ENCODE data around the gene FABP7.

Gene FABP7

DNA sequence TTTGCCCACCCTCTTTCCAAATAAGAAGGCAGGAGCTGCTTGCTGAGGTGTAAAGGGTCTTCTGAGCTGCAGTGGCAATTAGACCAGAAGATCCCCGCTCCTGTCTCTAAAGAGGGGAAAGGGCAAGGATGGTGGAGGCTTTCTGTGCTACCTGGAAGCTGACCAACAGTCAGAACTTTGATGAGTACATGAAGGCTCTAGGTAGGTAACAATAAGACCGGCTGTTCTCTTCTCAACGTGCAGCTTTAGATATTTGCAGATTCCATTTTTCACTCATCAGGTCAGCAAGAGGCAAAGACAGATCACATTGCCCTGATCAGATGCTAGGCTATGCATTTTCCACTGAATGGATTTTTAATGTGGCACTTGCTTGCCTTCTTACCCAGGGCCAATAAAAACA, at the start of gene FABP7:
Gene FABP7 (plus strand): TSS at position 50 of the 400 bp plus-strand sequence. CDS start 79 bp downstream, at position 129.
- Histone ChIP-seq H3K27me3 (ENCODE audit: low read depth, low read length) (no peaks in the 10 kb centered on the region; the same call in 1 of the 2 replicates), H3K4me3 (ENCODE audit: low read length) (no peak within 1 kb of the TSS), H3K36me3 (replicated peaks; ENCODE audit: low read depth, low read length) (no peaks in the 10 kb centered on the region), H3K4me2 (ENCODE audit: low read length) (no peak within 1 kb of the TSS), H3K9me3 (ENCODE audit: insufficient read depth, low read length) (no peaks in the 10 kb centered on the region), H3K4me1 (ENCODE audit: low read length) (no peaks in the 10 kb centered on the region), H3K79me2 (ENCODE audit: low read length) (no peaks in the 10 kb centered on the region), H2AFZ (ENCODE audit: low read depth, low read length) (no peak within 1 kb of the TSS), H3K9ac (ENCODE audit: low read length) (no peak within 1 kb of the TSS), H4K20me1 (ENCODE audit: insufficient read depth, low read length) (no peaks in the 10 kb centered on the region), H3K27ac (ENCODE audit: low read length) (no peak within 1 kb of the TSS)
- TF ChIP-seq, protein P1, sequence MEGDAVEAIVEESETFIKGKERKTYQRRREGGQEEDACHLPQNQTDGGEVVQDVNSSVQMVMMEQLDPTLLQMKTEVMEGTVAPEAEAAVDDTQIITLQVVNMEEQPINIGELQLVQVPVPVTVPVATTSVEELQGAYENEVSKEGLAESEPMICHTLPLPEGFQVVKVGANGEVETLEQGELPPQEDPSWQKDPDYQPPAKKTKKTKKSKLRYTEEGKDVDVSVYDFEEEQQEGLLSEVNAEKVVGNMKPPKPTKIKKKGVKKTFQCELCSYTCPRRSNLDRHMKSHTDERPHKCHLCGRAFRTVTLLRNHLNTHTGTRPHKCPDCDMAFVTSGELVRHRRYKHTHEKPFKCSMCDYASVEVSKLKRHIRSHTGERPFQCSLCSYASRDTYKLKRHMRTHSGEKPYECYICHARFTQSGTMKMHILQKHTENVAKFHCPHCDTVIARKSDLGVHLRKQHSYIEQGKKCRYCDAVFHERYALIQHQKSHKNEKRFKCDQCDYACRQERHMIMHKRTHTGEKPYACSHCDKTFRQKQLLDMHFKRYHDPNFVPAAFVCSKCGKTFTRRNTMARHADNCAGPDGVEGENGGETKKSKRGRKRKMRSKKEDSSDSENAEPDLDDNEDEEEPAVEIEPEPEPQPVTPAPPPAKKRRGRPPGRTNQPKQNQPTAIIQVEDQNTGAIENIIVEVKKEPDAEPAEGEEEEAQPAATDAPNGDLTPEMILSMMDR (IDR thresholded peaks at IDR 0.05; ENCODE audit: low read depth, low read length) = no peak
- TF ChIP-seq EZH2phosphoT487 (IDR thresholded peaks at IDR 0.05; ENCODE audit: low read depth) = no peak

DNA sequence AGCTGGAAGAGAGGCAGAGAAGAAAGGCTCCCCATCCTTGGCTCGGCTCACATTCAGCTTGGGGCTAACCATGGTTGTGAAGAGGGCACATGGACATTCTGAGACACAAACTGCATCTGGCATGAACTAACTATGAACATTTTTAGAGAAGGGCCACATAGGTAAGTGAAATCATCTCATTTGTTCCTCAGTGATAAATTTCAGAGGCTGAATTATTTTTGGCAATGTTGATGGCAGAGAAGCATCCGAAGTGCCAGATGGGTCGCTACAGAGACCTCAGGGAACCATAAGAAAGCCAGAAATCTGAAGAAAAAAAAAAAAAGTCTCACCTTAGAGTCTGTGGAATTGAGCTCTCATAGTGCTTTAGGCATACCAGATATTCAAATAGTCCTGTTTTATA, 49.2 kb upstream of the FABP7 start:
- H3K9ac ChIP-seq (ENCODE audit: low read length) = no peak overlapping the region
- H3K27me3 ChIP-seq (ENCODE audit: low read depth, low read length) = no peaks in the 10 kb centered on the region; the same call in 1 of the 2 replicates
- H3K9me3 ChIP-seq (ENCODE audit: insufficient read depth, low read length) = no peaks in the 10 kb centered on the region
- TF ChIP-seq EZH2phosphoT487 (IDR thresholded peaks at IDR 0.05; ENCODE audit: low read depth) = no peak
- TF ChIP-seq, protein P1 (IDR thresholded peaks at IDR 0.05; ENCODE audit: low read depth, low read length) = no peak
- H3K27ac ChIP-seq (ENCODE audit: low read length) = no peak overlapping the region
- H3K4me1 ChIP-seq (ENCODE audit: low read length) = peaks cover 6% of the 10 kb centered on the region
- no peaks in the 10 kb centered on the region for H3K36me3 ChIP-seq (replicated peaks; ENCODE audit: low read depth, low read length)
- H2AFZ ChIP-seq (ENCODE audit: low read depth, low read length) = no peak overlapping the region
- H4K20me1 ChIP-seq (ENCODE audit: insufficient read depth, low read length) = no peaks in the 10 kb centered on the region
- no peak overlapping the region for H3K4me2 ChIP-seq (ENCODE audit: low read length)
- no peak overlapping the region for H3K4me3 ChIP-seq (ENCODE audit: low read length)
- no peaks in the 10 kb centered on the region for H3K79me2 ChIP-seq (ENCODE audit: low read length)

DNA sequence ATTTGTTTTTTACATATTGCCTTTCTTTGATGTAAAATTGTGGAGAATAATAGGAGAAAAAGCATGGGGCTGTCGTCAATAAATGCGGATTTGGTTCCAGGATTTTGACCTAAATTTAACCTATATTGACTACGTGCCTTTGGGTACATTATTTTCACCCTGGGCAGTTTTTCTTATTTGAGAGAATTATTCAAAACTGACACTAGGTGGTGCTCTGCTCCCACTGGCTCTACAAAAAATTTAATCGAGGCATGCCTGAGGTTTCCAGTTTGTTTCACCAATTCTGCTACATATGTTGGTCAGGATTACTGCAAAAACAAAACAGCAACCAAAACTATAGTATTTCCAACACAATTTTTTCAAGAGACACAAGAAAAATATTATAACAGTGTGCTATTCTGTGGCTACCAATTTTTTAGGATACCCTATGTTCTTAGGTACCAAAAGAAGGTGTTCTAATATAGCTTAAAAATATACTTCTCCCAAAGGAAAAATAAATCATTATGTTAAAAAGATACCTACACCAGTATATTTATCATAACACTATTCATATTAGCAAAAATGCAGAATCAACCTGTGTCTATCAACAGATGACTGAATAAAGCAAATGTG, 48.6 kb upstream of the FABP7 start:
- no peak overlapping the region for H3K9ac ChIP-seq (ENCODE audit: low read length)
- no peaks in the 10 kb centered on the region for H3K9me3 ChIP-seq (ENCODE audit: insufficient read depth, low read length)
- no peaks in the 10 kb centered on the region for H3K36me3 ChIP-seq (replicated peaks; ENCODE audit: low read depth, low read length)
- no peak overlapping the region for H3K4me3 ChIP-seq (ENCODE audit: low read length)
- no peak overlapping the region for H2AFZ ChIP-seq (ENCODE audit: low read depth, low read length)
- TF ChIP-seq, protein P1 (IDR thresholded peaks at IDR 0.05; ENCODE audit: low read depth, low read length) = peak; percentile 60
- no peak for TF ChIP-seq EZH2phosphoT487 (IDR thresholded peaks at IDR 0.05; ENCODE audit: low read depth)
- no peaks in the 10 kb centered on the region for H3K79me2 ChIP-seq (ENCODE audit: low read length)
- no peaks in the 10 kb centered on the region for H4K20me1 ChIP-seq (ENCODE audit: insufficient read depth, low read length)
- H3K27ac ChIP-seq (ENCODE audit: low read length) = no peak overlapping the region
- peaks cover 6% of the 10 kb centered on the region for H3K4me1 ChIP-seq (ENCODE audit: low read length)
- no peak overlapping the region for H3K4me2 ChIP-seq (ENCODE audit: low read length)
- no peaks in the 10 kb centered on the region; the same call in 1 of the 2 replicates for H3K27me3 ChIP-seq (ENCODE audit: low read depth, low read length)

DNA sequence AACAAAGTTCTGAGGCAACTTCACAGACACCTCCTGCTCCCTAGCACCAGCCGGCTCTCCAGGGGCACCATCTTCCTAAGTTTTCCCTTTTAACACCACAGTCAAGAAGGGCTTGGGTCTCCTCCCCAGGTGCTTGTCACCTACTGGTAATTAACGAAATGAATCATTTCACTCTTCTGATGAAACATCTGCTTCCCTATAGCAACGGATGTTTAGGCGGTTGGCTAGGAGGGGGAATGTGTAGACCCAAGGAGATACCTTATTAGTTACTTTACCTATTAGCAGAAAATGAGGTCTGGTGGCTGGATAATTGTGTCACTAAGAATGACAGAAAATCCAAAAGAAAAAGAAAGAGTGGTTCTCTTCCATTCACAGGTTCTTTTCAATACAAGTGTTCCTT, 46.3 kb upstream of the FABP7 start:
- no peaks in the 10 kb centered on the region for H3K9me3 ChIP-seq (ENCODE audit: insufficient read depth, low read length)
- no peak overlapping the region for H3K27ac ChIP-seq (ENCODE audit: low read length)
- TF ChIP-seq, protein P1 (IDR thresholded peaks at IDR 0.05; ENCODE audit: low read depth, low read length) = no peak
- no peak for TF ChIP-seq EZH2phosphoT487 (IDR thresholded peaks at IDR 0.05; ENCODE audit: low read depth)

More for the DNA sequence above, 46.3 kb upstream of the FABP7 start:
- H3K27me3 ChIP-seq (ENCODE audit: low read depth, low read length) = no peaks in the 10 kb centered on the region; the same call in 1 of the 2 replicates
- H3K4me3 ChIP-seq (ENCODE audit: low read length) = no peak overlapping the region
- no peak overlapping the region for H2AFZ ChIP-seq (ENCODE audit: low read depth, low read length)
- H4K20me1 ChIP-seq (ENCODE audit: insufficient read depth, low read length) = no peaks in the 10 kb centered on the region
- H3K4me2 ChIP-seq (ENCODE audit: low read length) = peak overlapping the region; percentile 41
- H3K36me3 ChIP-seq (replicated peaks; ENCODE audit: low read depth, low read length) = no peaks in the 10 kb centered on the region
- no peaks in the 10 kb centered on the region for H3K79me2 ChIP-seq (ENCODE audit: low read length)
- H3K4me1 ChIP-seq (ENCODE audit: low read length) = peaks cover 6% of the 10 kb centered on the region
- no peak overlapping the region for H3K9ac ChIP-seq (ENCODE audit: low read length)

Data from OCI-LY3 (cell line).